ENCODE data around the gene CHKA.

GRCh38 chr11:68067991-68068390 lies 53.2 kb downstream of the CHKA start:
- no peak for TF ChIP-seq CTCF (IDR thresholded peaks at IDR 0.05)
- no peak for TF ChIP-seq POLR2A (IDR thresholded peaks at IDR 0.05)
